Activated naive CD4-positive, alpha-beta T cell treated with anti-CD3 and anti-CD28 coated beads, Interleukin-2, amount 50 U/mL, for 16 hours (primary cell): ENCODE results near the gene SCGB1D1.

Experiments
- DNase-seq: peaks from one replicate; pipeline ENCODE4 v3.0.0-alpha.2; 2020

The SCGB1D1 gene, protein sequence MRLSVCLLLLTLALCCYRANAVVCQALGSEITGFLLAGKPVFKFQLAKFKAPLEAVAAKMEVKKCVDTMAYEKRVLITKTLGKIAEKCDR

GRCh38 chr11:62190011-62190410, at the start of gene SCGB1D1:
Gene SCGB1D1, plus strand, starts transcription at chr11:62190216. Its CDS starts 69 bp downstream, at chr11:62190285.
- no peak for DNase-seq

- DNase-seq, result no peak
These were observed 49.5 kb upstream of the SCGB1D1 start for GRCh38 chr11:62140304-62141110.

DNA sequence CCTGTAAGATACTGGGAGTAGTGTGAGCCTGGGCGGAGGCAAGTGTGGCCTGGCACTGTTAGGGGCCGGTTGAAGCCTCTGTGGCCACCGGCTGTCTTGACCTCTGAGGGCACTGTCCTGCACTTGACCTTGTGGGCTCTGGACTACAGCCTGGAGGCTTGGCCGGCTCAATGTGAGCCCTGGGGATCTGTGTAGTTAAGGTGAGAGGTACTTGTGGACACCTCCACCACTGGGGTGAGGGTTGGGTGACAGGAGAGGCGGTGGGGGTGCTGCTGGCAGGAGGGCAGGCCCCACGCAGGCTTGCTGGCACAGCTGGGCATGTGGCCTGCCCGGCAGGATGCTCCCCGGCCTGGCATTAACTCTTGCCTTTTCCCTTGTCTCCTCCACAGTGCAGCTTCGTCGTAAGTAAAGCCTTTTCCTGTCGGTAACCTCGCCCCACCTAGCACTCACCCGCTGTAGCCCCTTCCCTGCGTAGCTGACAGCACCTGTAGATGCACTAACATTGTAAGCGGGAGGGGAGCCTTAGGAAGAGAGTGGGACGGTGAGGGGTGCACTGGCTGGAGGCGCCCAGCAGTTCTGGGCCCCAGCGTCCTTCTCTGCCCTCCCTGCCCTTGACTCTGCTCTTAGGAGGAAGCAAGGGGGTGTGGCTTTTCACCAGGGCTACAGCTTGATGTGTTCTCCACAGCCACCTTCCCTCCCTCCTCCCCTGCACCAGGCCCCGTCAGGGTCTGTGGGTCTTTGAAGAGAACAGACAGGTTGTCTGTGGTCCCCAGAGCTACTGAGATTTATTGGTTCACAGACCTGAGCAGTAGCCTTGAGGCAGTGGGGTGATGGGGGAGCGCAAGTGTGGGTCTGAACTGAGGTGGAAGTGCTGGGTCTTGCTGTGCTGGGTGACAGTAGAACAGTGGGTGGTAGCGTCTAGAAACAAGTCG, 48.6 kb upstream of the SCGB1D1 start:
- no peak for DNase-seq

DNA sequence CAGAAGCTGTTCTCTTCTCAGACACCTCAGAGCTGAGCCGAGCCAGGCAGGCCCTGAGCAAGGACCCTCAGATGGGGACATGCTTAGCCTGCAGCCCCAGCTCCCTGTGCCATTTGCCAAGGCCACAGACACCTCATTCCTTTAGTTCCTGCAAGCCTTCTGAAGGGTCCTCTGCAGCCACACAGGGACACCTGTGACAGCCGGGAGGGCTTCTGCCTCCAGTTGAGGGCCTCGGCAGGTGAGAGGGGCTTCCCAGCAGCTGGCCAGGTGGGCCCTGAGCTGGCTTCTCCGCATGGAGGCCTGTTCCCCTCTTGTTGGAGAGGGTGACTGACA, 48.0 kb upstream of the SCGB1D1 start:
- DNase-seq, result no peak

- DNase-seq, result no peak
These were observed 47.1 kb upstream of the SCGB1D1 start for GRCh38 chr11:62142921-62143320.

- no peak for DNase-seq
These were observed 46.3 kb upstream of the SCGB1D1 start for GRCh38 chr11:62143727-62144126.

GRCh38 chr11:62144641-62145255, 45.3 kb upstream of the SCGB1D1 start:
- no peak for DNase-seq

- no peak for DNase-seq
These were observed 44.6 kb upstream of the SCGB1D1 start for GRCh38 chr11:62145261-62145871.

DNA sequence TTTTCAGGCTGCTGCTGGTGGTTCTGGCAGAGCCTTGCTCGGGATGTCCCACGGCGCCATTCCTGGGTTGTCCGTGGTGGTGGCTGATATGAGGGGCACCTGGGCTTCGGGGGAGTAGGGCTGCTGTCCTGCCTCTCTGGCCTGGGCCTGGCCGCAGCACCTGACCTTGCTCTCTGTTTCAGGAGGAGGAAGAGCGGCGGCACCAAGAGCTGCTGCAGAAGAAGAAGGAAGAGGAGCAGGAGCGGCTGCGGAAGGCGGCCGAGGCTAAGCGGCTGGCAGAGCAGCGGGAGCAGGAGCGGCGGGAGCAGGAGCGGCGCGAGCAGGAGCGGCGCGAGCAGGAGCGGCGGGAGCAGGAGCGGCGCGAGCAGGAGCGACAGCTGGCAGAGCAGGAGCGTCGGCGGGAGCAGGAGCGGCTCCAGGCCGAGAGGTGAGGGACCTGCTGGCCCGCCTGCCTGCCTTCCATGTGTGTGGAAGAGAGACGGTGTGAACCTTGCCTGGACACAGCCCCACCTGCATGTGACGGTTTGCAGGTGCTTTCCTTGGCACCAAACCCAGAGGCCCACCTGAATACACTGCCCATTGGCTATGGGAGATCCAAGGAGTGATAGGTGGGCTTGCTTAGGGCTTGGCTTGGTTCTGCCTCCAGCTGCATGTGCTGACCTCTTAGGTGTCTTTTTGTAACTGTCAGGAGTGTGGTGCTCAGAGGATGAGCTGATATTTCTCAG, 43.4 kb upstream of the SCGB1D1 start:
- no peak for DNase-seq

DNA sequence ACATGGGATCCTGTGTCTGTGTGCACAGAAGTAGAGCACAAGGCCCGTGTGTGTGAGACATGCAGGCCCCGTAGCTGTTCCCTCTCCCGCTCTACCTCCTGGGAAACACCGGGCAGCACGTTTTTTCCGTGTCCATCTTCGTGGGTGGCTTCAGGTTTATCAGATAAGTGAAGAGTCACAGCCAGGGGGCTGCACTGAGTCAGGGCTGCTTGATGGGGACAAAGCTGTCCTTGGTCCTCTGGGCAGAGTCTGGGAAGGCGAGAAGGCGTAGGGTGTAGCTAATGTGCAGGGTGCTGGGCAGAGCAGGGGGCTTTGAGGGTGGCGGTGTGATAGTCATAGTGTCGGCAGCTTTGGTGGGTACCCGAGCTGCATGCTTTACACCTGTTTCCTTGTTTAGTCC, 42.5 kb upstream of the SCGB1D1 start:
- no peak for DNase-seq

DNA sequence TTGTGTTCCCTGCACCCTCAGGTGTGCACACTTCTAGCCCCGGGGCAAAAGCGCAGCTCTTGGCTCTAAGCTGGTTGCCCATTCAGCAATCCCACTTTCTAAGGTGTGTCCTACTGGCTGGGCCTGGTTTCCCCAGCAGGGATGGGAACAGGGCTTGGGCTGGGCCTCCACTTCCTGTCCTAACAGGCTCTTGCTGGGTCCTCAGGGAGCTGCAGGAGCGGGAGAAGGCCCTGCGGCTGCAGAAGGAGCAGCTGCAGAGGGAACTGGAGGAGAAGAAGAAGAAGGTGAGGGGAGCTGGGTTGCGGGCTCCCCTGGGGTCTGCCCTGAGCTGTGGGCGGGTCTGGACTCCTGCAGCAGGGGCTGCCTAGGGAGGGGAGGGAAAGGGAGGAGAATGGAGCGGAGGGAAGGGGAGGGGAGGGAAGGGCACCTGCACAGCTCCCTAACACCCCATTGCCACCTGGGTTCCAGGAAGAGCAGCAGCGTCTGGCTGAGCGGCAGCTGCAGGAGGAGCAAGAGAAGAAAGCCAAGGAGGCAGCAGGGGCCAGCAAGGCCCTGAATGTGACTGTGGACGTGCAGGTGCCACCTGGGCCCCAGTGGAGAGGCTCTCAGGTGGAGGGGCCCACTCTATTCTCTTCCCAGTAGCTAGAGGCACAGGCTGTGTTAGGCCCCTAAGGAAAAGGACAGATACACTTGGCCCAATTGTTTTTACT, 41.6 kb upstream of the SCGB1D1 start:
- DNase-seq, result no peak

DNA sequence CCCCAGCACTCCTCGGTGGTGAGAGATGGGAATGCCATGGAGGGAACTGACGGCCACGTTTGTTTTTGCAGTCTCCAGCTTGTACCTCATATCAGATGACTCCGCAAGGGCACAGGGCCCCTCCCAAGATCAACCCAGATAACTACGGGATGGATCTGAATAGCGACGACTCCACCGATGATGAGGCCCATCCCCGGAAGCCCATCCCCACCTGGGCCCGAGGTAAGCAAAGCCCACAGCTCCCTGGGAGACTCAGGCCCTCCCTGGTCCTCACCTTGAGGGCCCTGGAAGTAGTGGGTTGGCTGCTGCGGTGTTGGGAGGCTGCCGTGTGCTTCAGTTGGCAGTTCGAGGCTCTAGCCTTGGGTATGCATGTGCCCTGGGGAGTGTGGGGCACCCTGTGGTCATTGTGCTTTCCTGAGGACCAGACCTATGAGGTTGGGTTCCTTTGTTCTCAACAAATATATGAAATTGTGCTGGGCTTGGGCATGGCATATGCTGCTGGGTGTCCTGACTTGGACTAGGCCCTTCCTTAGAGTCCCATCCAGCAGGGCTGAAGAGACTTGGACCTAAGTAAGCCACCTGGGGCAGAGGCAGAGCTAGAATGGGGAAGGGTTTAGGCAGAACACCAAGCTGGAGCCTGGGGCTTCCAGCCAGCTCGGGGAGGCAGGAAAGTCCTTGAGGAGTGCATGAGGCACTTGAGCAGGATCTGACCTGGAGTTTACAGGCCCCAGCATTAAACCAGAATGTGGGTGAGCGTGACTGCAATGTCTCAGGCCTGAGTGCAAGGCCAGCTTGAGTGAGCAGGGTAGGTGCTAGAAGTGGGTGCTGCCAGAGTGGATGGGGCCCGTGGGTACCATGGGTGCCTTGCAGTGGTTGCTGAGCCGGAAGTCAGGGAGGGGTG, 39.8 kb upstream of the SCGB1D1 start:
- DNase-seq, result no peak

DNA sequence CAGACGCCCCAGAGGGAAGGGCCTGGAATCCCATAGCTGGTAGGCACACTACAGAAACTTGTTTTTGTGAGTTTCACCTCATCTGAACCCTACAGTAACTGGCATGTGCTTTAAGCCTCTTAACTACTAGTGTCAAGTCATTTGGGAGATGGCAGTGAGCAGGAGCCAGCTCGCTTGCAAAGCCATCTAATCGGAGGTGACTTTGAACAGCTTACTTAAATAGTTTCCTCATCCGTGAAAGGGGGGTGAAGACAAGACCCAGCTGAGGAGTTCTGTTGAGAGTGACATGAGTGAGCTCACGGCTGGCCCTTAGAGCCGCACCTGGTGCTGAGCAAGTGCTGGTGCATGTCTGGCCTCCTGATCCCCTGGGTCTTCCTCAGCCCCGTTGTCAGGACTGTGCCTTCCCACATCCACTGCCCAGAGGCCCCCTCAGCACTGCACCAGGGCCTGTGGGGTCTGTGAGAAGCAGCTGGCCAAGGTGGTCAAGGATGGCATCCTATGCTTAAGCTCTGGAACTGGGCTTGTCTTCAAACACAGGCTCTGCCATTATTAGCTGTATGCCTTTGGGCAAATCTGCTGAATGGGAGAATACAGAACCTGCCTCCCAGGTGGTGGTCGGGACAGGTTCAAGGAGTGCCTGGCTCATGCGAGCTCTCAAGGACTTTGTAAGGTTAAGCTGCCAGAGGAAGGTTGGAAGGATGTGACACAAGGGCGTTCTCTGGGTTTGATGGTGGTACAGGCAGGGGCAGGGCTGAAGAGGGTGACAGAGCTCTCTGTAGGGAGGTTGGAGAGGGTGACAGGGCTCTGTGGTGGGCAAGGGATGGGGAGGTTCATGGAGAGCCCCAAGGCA, 38.9 kb upstream of the SCGB1D1 start:
- DNase-seq, result no peak

DNA sequence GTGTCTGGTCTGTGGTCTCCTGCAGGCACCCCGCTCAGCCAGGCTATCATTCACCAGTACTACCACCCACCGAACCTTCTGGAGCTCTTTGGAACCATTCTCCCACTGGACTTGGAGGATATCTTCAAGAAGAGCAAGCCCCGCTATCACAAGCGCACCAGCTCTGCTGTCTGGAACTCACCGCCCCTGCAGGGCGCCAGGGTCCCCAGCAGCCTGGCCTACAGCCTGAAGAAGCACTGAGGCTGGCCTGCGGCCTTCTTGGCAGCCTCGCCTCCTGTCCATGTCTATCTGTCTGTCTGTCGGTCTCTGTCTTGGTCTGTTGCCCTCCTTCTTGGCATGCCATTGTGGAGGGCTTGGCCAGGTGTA, 38.3 kb upstream of the SCGB1D1 start:
- DNase-seq, result no peak

DNA sequence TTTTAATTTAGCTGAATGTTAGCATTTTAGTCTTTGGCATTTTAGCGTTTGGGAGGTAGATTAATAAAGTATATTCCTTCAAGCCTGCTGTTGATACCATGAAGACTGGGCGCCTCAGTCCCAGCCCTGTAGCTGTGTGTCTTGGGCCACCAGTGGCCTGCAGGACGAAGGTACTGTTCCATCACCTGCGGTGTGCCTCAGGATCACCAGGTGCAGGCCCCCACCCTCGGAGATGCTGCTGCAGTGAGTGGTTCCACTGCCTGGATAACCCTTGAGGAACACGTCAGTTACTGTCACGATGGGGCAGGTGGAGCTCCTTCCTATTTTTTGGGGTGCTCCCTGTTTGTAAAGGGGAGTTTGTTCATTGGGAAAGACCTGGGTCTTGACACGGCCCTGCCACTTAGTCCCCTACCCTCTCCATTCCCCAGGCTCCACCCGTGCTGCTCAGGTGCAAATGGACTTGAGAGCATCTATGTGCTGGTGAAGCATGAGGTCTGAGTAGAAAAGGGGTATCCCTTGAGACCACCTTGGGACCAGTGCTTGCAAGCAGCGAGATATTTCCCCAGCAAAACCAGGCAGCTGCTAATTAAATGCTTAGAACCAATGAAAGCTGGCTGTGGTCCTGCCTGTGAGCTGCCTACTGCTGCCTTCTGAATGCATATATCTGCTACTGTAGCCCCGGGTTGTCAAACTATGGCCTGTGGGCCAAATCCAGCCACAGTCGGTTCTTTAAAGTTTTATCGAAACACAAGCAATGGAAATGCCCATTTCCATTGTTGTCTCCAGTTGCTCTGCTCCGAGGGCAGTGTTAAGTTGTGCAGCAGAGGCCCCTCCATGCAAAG, 37.5 kb upstream of the SCGB1D1 start:
- DNase-seq, result no peak

DNA sequence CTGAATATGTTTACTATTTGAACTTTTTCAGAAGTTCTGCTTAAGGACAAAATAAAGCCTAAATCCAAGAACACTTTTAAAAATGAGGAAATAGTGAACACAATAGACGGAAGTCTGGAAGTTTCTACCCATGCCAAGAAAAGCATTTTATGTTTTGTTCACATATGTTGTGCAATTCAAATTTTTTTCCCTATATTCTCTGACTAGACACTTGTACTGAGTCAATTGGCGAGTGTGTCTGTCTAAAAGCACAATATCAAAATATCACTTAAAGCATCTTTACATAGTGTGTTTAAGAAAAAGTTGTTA, 37.0 kb upstream of the SCGB1D1 start:
- DNase-seq, result no peak

DNA sequence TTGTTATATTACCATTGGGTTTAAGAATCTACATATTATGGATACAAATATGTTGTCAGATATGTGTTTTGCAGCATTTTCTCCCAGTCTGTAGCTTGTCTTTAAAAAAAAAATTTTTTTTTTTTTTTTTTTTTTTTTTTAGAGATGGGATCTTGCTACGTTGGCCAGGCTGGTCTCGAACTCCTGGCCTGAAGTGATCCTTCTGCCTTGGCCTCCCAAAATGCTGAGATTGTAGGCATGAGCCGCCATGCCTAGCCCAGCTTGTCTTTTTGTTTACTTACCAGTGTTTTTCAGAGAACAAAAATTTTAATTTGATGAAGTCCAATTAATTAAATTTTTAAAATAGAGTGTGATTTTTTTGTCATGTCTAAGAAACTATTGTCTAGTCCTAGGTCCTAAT, 36.4 kb upstream of the SCGB1D1 start:
- DNase-seq, result no peak

- DNase-seq, result no peak
These were observed 32.4 kb upstream of the SCGB1D1 start for GRCh38 chr11:62157603-62158002.

DNA sequence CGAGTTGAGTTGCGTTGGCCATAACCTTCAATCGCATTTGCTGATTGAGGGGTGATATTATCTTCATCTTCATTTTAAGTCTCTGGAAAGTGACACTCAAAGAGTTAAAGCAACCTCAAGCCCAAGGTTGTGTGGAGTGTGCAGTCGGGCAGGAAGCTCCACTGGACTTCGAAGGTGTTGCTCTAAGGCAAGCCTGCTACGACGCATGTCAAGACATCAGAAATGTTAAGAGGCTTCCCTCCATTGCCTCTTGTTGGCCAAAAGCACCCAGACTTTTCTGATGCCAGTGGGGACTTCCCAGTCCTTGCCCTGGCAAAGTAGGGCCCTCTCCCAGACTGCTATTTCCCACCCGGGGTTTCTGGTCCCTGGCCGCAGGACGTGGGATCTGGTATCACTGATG, 23.6 kb upstream of the SCGB1D1 start:
- no peak for DNase-seq
